GM23338 (cell line): ENCODE data around the gene CD28. TPM values are rescaled to one million over a fixed set of nuclear protein-coding genes. Genes with fewer than 3 reads are reported as not detected.

Experiments used
- ATAC-seq: fragments of 200-7000 bp; cut with Tn5 transposase; 3 replicates; pipeline ENCODE4 v1.9.1; 2020
- DNase-seq: peaks from one replicate; pipeline ENCODE4 v3.0.0-alpha.2; 2015; ENCODE audit warnings: low spot score
- H2AFZ ChIP-seq: fragments of 200-600 bp; sonication (generic); 2 replicates; pipeline ENCODE4 v1.8.0; 2016; ENCODE audit warnings: antibody characterized with exemption, mild to moderate bottlenecking, moderate library complexity
- H3F3A ChIP-seq: fragments of 200-600 bp; sonication (generic); replicated peaks from 2 replicates; pipeline ENCODE4 v1.8.0; 2017; ENCODE audit warnings: antibody characterized with exemption, mixed run types, low read depth
- H3K27ac ChIP-seq: fragments of 200-600 bp; sonication (generic); 2 replicates; pipeline ENCODE4 v1.6.1; 2016; ENCODE audit warnings: low read depth
- H3K27me3 ChIP-seq: fragments of 200-600 bp; sonication (generic); 2 replicates; pipeline ENCODE4 v1.8.0; 2016; ENCODE audit warnings: mild to moderate bottlenecking, mixed run types, moderate library complexity; ENCODE audit not compliant: insufficient read depth
- H3K36me3 ChIP-seq: fragments of 200-600 bp; sonication (generic); 2 replicates; pipeline ENCODE4 v1.8.0; 2016; ENCODE audit warnings: mild to moderate bottlenecking; ENCODE audit not compliant: insufficient read depth
- H3K4me1 ChIP-seq: fragments of 200-600 bp; sonication (generic); 2 replicates; pipeline ENCODE4 v1.8.0; 2016; ENCODE audit warnings: mild to moderate bottlenecking, moderate library complexity; ENCODE audit not compliant: insufficient read depth
- H3K4me2 ChIP-seq: fragments of 200-600 bp; sonication (generic); 2 replicates; pipeline ENCODE4 v1.7.1; 2017; ENCODE audit warnings: mixed run types
- H3K4me3 ChIP-seq: fragments of 200-600 bp; sonication (generic); 2 replicates; pipeline ENCODE4 v1.6.1; 2016; ENCODE audit warnings: mixed run types
- H3K79me2 ChIP-seq: fragments of 200-600 bp; sonication (generic); replicated peaks from 2 replicates; pipeline ENCODE4 v1.8.0; 2017; ENCODE audit warnings: mild to moderate bottlenecking; ENCODE audit not compliant: insufficient read depth
- H3K9me2 ChIP-seq: fragments of 200-600 bp; sonication (generic); 2 replicates; pipeline ENCODE4 v1.8.0; 2017; ENCODE audit not compliant: insufficient read depth
- H4K20me1 ChIP-seq: fragments of 200-600 bp; sonication (generic); replicated peaks from 2 replicates; pipeline ENCODE4 v1.8.0; 2017; ENCODE audit warnings: mild to moderate bottlenecking; ENCODE audit not compliant: insufficient read depth
- H3K27ac Mint-ChIP-seq: 2 replicates; pipeline ENCODE4 v1.8.0; 2020; ENCODE audit warnings: inconsistent platforms, mild to moderate bottlenecking, moderate library complexity, mixed read lengths
- H3K27me3 Mint-ChIP-seq: 3 replicates; pipeline ENCODE4 v1.8.0; 2022; ENCODE audit warnings: low read depth, mild to moderate bottlenecking, moderate library complexity, mixed read lengths, inconsistent platforms; ENCODE audit not compliant: insufficient read depth, poor library complexity
- H3K36me3 Mint-ChIP-seq: 3 replicates; pipeline ENCODE4 v1.8.0; 2021; ENCODE audit warnings: low read depth, mild to moderate bottlenecking, inconsistent platforms, moderate library complexity, mixed read lengths
- H3K4me1 Mint-ChIP-seq: 3 replicates; pipeline ENCODE4 v1.8.0; 2020; ENCODE audit warnings: mild to moderate bottlenecking, inconsistent platforms, mixed read lengths
- H3K4me3 Mint-ChIP-seq: 3 replicates; pipeline ENCODE4 v1.8.0; 2021; ENCODE audit warnings: moderate library complexity, mild to moderate bottlenecking, inconsistent platforms, mixed read lengths
- H3K9me3 Mint-ChIP-seq: 3 replicates; pipeline ENCODE4 v1.8.0; 2020; ENCODE audit warnings: moderate library complexity, mild to moderate bottlenecking, inconsistent platforms, mixed read lengths
- CREB1 ChIP-seq: fragments of 250-450 bp; sonication (Bioruptor Pico); IDR thresholded peaks from 2 replicates; pipeline ENCODE4 v1.5.0; 2020; ENCODE audit warnings: low read depth, mild to moderate bottlenecking, moderate library complexity
- EZH2phosphoT487 ChIP-seq: fragments of 200-600 bp; sonication (generic); IDR thresholded peaks from one replicate; pipeline ENCODE4 v1.8.1; 2018; ENCODE audit warnings: antibody characterized with exemption; ENCODE audit not compliant: unreplicated experiment
- JUNB ChIP-seq: IDR thresholded peaks from one replicate; pipeline ENCODE4 v1.6.1; 2016; ENCODE audit warnings: antibody characterized with exemption; ENCODE audit not compliant: unreplicated experiment
- NANOG ChIP-seq: IDR thresholded peaks from 2 replicates; pipeline ENCODE4 v1.6.1; 2016; ENCODE audit warnings: antibody characterized with exemption, borderline replicate concordance
- POLR2AphosphoS5 ChIP-seq: IDR thresholded peaks from 2 replicates; pipeline ENCODE4 v1.6.1; 2016; ENCODE audit warnings: antibody characterized with exemption, low read depth
- ZNF114 ChIP-seq: fragments of 250-450 bp; sonication (Bioruptor Pico); IDR thresholded peaks from 2 replicates; pipeline ENCODE4 v1.5.0; 2020; ENCODE audit warnings: mild to moderate bottlenecking, moderate library complexity
- ZNF331 ChIP-seq: fragments of 250-450 bp; sonication (Bioruptor Pico); IDR thresholded peaks from 2 replicates; pipeline ENCODE4 v1.5.0; 2020; ENCODE audit warnings: low read depth, mild to moderate bottlenecking, moderate library complexity
- polyA plus RNA-seq: library from polyadenylated mRNA; unstranded; fragments of >200 nt; fragmentation: Nextera tagmentation; extraction: Ambion mirVana; gene quantifications from 2 replicates; pipeline ENCODE4 v1.2.1, GENCODE V29; 2016
- total RNA-seq: library from RNA; depleted of rRNA; stranded (reverse); fragments of >200 nt; shearing (Covaris generic); gene quantifications from 2 replicates; pipeline ENCODE4 v1.2.3, GENCODE V29; 2014
- TF ChIP-seq, protein P1 (sequence below), 2 experiments: fragments of 200-600 bp in 1 of 2; sonication (generic) in 1 of 2; conservative IDR thresholded peaks; 2 replicates each; pipeline versions ENCODE4 v1.5.1 to v1.6.1; 2016 to 2017; ENCODE audit warnings: antibody characterized with exemption in 2 of 2, low read depth in 2 of 2, mild to moderate bottlenecking in 2 of 2, moderate library complexity in 1 of 2

The CD28 gene
- total and polyA plus RNA-seq, 2 experiments from 2014 or later = not detected

DNA sequence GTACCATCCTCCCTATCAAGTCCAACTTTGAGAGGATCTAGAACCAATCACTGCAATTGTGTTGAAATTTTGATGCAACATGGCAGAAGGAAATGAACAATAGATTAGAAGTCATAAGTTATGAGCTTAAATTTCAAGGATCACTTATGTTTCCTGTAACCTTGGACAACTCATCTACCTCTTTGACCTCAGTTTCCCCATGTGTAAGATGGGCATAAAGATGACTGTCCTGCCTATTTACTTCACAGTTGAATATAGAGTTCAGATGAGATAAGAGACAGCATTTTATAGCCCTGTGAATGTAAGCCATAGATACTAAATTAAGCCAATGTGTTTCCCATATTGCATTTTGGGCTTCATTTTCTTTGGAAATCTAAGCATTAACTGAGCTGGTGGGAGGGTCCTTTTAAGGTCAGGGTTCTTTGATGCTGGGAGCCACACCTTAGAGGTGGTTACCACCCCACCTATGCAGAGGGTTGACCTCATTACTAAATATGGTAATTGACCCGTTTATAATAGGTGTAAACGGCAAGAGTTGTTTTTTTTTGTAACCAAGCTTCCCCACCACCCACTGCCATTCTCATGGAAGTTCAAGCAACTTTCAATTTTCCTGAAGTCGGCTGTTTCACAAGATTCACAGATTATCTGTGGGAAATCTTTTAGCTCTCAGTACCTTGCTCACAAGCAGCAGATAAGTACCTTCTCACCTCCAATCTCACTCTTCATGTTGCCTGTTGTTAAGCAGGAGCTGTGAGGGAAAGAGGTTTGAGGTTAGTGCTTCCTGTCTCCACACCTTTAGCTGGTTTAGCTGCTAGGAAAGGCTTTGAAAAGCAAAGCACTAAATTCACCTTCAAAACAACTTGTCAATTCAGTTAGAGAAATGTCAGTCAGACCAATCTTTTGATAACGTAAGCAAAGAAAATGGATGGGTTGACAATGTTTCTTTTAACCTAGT is 13.3 kb downstream of the CD28 start:
- no peaks in the 10 kb centered on the region for H3K36me3 ChIP-seq
- H3K79me2 ChIP-seq = no peaks in the 10 kb centered on the region
- H2AFZ ChIP-seq = peak overlapping the region; percentile 11; the same call in 1 of the 2 replicates
- H3K4me2 ChIP-seq = peak overlapping the region; percentile 29
- H3K4me3 ChIP-seq = no peak overlapping the region
- H3K9me2 ChIP-seq = 0 out of 2 replicates have a peak, but pooled peaks cover 3% of the 10 kb centered on the region
- Mint-ChIP-seq H3K36me3 (no peaks in the 10 kb centered on the region; the same call in 2 of the 3 replicates), H3K27me3 (no peaks in the 10 kb centered on the region), H3K9me3 (no peaks in the 10 kb centered on the region), H3K27ac (no peak overlapping the region), H3K4me1 (peaks cover 34% of the 10 kb centered on the region), H3K4me3 (no peak overlapping the region)
- H3F3A ChIP-seq = no peaks in the 10 kb centered on the region; the same call in 1 of the 2 replicates
- no peak overlapping the region for H3K27ac ChIP-seq
- no peaks in the 10 kb centered on the region for H4K20me1 ChIP-seq
- TF ChIP-seq CREB1 (CRISPR knock-in tag) (no peak), ZNF331 (CRISPR knock-in tag) (no peak), POLR2AphosphoS5 (no peak), EZH2phosphoT487 (no peak)
- TF ChIP-seq, protein P1, sequence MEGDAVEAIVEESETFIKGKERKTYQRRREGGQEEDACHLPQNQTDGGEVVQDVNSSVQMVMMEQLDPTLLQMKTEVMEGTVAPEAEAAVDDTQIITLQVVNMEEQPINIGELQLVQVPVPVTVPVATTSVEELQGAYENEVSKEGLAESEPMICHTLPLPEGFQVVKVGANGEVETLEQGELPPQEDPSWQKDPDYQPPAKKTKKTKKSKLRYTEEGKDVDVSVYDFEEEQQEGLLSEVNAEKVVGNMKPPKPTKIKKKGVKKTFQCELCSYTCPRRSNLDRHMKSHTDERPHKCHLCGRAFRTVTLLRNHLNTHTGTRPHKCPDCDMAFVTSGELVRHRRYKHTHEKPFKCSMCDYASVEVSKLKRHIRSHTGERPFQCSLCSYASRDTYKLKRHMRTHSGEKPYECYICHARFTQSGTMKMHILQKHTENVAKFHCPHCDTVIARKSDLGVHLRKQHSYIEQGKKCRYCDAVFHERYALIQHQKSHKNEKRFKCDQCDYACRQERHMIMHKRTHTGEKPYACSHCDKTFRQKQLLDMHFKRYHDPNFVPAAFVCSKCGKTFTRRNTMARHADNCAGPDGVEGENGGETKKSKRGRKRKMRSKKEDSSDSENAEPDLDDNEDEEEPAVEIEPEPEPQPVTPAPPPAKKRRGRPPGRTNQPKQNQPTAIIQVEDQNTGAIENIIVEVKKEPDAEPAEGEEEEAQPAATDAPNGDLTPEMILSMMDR (conservative IDR thresholded peaks at IDR 0.05; ENCODE audit: low read depth in 2 of 2) = no peak
- peaks cover 44% of the 10 kb centered on the region for H3K4me1 ChIP-seq
- ATAC-seq = no peak
- DNase-seq = no peak
- H3K27me3 ChIP-seq = no peaks in the 10 kb centered on the region

DNA sequence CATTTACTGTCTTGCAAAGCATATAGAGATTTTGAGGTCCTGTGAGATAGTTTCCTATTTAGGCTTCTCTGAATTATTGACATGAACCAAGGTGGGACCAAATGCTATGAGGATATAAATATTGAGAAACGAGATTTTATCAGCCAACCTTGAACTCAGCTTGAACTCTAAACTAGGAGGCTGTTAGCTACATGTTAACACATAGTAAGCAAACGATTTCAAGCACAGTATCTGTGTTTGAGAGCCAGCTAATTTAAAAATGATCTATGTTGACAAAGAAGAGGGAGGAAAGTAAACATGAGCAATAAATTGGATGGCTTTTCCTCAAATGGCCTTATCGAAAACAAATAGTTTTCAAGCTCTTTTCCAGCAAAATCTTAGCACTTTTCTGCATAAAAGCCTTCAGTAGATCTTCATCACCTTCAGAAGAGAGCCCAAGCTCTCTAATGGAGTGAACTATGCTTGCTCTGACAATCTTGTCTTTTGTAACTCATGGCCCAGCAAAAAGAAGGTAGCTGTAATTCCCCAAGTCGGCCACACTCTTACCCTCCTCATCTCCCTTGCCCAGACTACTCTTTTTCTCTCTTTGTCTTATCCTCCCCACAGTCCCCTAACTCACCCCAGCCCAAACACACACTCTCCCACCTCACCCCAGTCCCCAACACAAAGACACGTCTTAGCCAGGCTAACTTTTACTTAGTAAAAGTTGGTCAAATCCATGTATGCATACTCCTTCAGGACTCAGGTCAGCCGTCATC is 14.7 kb downstream of the CD28 start:
- Histone ChIP-seq H3K36me3 (no peaks in the 10 kb centered on the region), H3K79me2 (no peaks in the 10 kb centered on the region), H3K4me3 (no peak overlapping the region), H3K9me2 (0 out of 2 replicates have a peak, but pooled peaks cover 3% of the 10 kb centered on the region), H3K27me3 (no peaks in the 10 kb centered on the region), H3K27ac (peak overlapping the region; percentile 84), H3K4me1 (peaks cover 44% of the 10 kb centered on the region), H3K4me2 (peak overlapping the region; percentile 47), H2AFZ (peak overlapping the region; percentile 12; the same call in 1 of the 2 replicates), H3F3A (no peaks in the 10 kb centered on the region; the same call in 1 of the 2 replicates), H4K20me1 (no peaks in the 10 kb centered on the region)
- TF ChIP-seq JUNB (no peak), ZNF114 (CRISPR knock-in tag) (no peak), EZH2phosphoT487 (no peak), NANOG (no peak)
- TF ChIP-seq, protein P1 (conservative IDR thresholded peaks at IDR 0.05; ENCODE audit: low read depth in 2 of 2) = no peak
- Mint-ChIP-seq H3K36me3 (no peaks in the 10 kb centered on the region; the same call in 2 of the 3 replicates), H3K4me3 (no peak overlapping the region), H3K9me3 (no peaks in the 10 kb centered on the region), H3K27me3 (no peaks in the 10 kb centered on the region), H3K27ac (peak overlapping the region; percentile 46), H3K4me1 (peaks cover 34% of the 10 kb centered on the region)
- DNase-seq = peak; percentile 56
- ATAC-seq = peak; percentile 91
